Dendritic cell treated with granulocyte-macrophage colony-stimulating factor and Interleukin-4, amounts not matched to agents 40 ng/mL and 50 ng/mL, for 4 days (primary cell): Measurements from ENCODE around the gene CCDC85A.

ENCODE experiments used
- H3K27ac Mint-ChIP-seq: one replicate; pipeline ENCODE4 v1.8.0; 2022; ENCODE audit warnings: mild to moderate bottlenecking, mixed read lengths
- H3K27me3 Mint-ChIP-seq: one replicate; pipeline ENCODE4 v1.8.0; 2022; ENCODE audit warnings: mild to moderate bottlenecking, mixed read lengths
- H3K36me3 Mint-ChIP-seq: one replicate; pipeline ENCODE4 v1.8.0; 2022; ENCODE audit warnings: low read depth, mixed read lengths
- H3K4me1 Mint-ChIP-seq: one replicate; pipeline ENCODE4 v1.8.0; 2022; ENCODE audit warnings: low read depth, mixed read lengths
- H3K4me3 Mint-ChIP-seq: one replicate; pipeline ENCODE4 v1.8.0; 2022; ENCODE audit warnings: mild to moderate bottlenecking, moderate library complexity, mixed read lengths
- H3K9me3 Mint-ChIP-seq: one replicate; pipeline ENCODE4 v1.8.0; 2022; ENCODE audit warnings: mixed read lengths
- intact Hi-C: fragments of 100-400 bp; cut with micrococcal nuclease; formaldehyde crosslinking; loops from one replicate; pipeline ENCODE4 v1.15.0; 2022

The CCDC85A gene

GRCh38 chr2:56271275-56271674, 87.5 kb downstream of the CCDC85A start:
- H3K4me1 Mint-ChIP-seq: no peaks in the 10 kb centered on the region
- intact Hi-C loops: no loop called here
- no peaks in the 10 kb centered on the region for H3K9me3 Mint-ChIP-seq
- no peaks in the 10 kb centered on the region for H3K36me3 Mint-ChIP-seq
- H3K27me3 Mint-ChIP-seq: no peaks in the 10 kb centered on the region
- no peak overlapping the region for H3K4me3 Mint-ChIP-seq
- no peak overlapping the region for H3K27ac Mint-ChIP-seq

- no peaks in the 10 kb centered on the region for H3K27me3 Mint-ChIP-seq
- H3K4me1 Mint-ChIP-seq: no peaks in the 10 kb centered on the region
- H3K27ac Mint-ChIP-seq: no peak overlapping the region
- H3K36me3 Mint-ChIP-seq: no peaks in the 10 kb centered on the region
- intact Hi-C loops: no loop called here
- peaks cover 18% of the 10 kb centered on the region for H3K9me3 Mint-ChIP-seq
- no peak overlapping the region for H3K4me3 Mint-ChIP-seq
These were observed 101.4 kb downstream of the CCDC85A start for GRCh38 chr2:56285224-56285623.

GRCh38 chr2:56286936-56287335, 103.1 kb downstream of the CCDC85A start:
- H3K9me3 Mint-ChIP-seq: peaks cover 27% of the 10 kb centered on the region
- intact Hi-C loops: no loop called here
- H3K36me3 Mint-ChIP-seq: no peaks in the 10 kb centered on the region

GRCh38 chr2:56287508-56287907, 103.7 kb downstream of the CCDC85A start:
- H3K27ac Mint-ChIP-seq: no peak overlapping the region
- no peaks in the 10 kb centered on the region for H3K27me3 Mint-ChIP-seq
- intact Hi-C loops: no loop called here
- no peaks in the 10 kb centered on the region for H3K36me3 Mint-ChIP-seq
- H3K9me3 Mint-ChIP-seq: peaks cover 29% of the 10 kb centered on the region
- no peaks in the 10 kb centered on the region for H3K4me1 Mint-ChIP-seq
- no peak overlapping the region for H3K4me3 Mint-ChIP-seq

More at GRCh38 chr2:56286936-56287335, 103.1 kb downstream of the CCDC85A start:
- no peak overlapping the region for H3K4me3 Mint-ChIP-seq
- H3K27me3 Mint-ChIP-seq: no peaks in the 10 kb centered on the region
- H3K27ac Mint-ChIP-seq: no peak overlapping the region
- no peaks in the 10 kb centered on the region for H3K4me1 Mint-ChIP-seq

- Mint-ChIP-seq H3K4me3 (no peak overlapping the region), H3K4me1 (no peaks in the 10 kb centered on the region), H3K9me3 (peaks cover 29% of the 10 kb centered on the region), H3K27me3 (no peaks in the 10 kb centered on the region), H3K27ac (no peak overlapping the region), H3K36me3 (no peaks in the 10 kb centered on the region)
- intact Hi-C loops: no loop called here
These were observed 104.2 kb downstream of the CCDC85A start for GRCh38 chr2:56287974-56288373.

GRCh38 chr2:56288838-56289580, 105.2 kb downstream of the CCDC85A start:
- intact Hi-C loops: no loop called here
- Mint-ChIP-seq H3K4me3 (no peak overlapping the region), H3K9me3 (peaks cover 29% of the 10 kb centered on the region), H3K4me1 (no peaks in the 10 kb centered on the region), H3K27ac (no peak overlapping the region), H3K36me3 (no peaks in the 10 kb centered on the region), H3K27me3 (no peaks in the 10 kb centered on the region)

- Mint-ChIP-seq H3K9me3 (peaks cover 29% of the 10 kb centered on the region), H3K4me3 (no peak overlapping the region), H3K36me3 (no peaks in the 10 kb centered on the region), H3K27me3 (no peaks in the 10 kb centered on the region), H3K4me1 (no peaks in the 10 kb centered on the region), H3K27ac (no peak overlapping the region)
- intact Hi-C loops: no loop called here
These were observed 107.9 kb downstream of the CCDC85A start for GRCh38 chr2:56291711-56292110.

- Mint-ChIP-seq H3K36me3 (no peaks in the 10 kb centered on the region), H3K4me1 (no peaks in the 10 kb centered on the region), H3K27ac (no peak overlapping the region), H3K9me3 (peaks cover 16% of the 10 kb centered on the region), H3K27me3 (no peaks in the 10 kb centered on the region), H3K4me3 (no peak overlapping the region)
- intact Hi-C loops: no loop called here
These were observed 109.2 kb downstream of the CCDC85A start for GRCh38 chr2:56292951-56293350.

GRCh38 chr2:56295666-56296065, 111.9 kb downstream of the CCDC85A start:
- H3K27me3 Mint-ChIP-seq: no peaks in the 10 kb centered on the region

GRCh38 chr2:56297671-56298070, 113.9 kb downstream of the CCDC85A start:
- H3K4me1 Mint-ChIP-seq: no peaks in the 10 kb centered on the region
- no peak overlapping the region for H3K4me3 Mint-ChIP-seq
- H3K27ac Mint-ChIP-seq: no peak overlapping the region
- H3K9me3 Mint-ChIP-seq: no peaks in the 10 kb centered on the region
- H3K36me3 Mint-ChIP-seq: no peaks in the 10 kb centered on the region
- no peaks in the 10 kb centered on the region for H3K27me3 Mint-ChIP-seq
- intact Hi-C loops: no loop called here

More at GRCh38 chr2:56295666-56296065, 111.9 kb downstream of the CCDC85A start:
- H3K36me3 Mint-ChIP-seq: no peaks in the 10 kb centered on the region
- intact Hi-C loops: no loop called here
- H3K9me3 Mint-ChIP-seq: peaks cover 10% of the 10 kb centered on the region
- no peak overlapping the region for H3K27ac Mint-ChIP-seq
- H3K4me3 Mint-ChIP-seq: no peak overlapping the region
- H3K4me1 Mint-ChIP-seq: no peaks in the 10 kb centered on the region

- H3K9me3 Mint-ChIP-seq: no peaks in the 10 kb centered on the region
- no peaks in the 10 kb centered on the region for H3K27me3 Mint-ChIP-seq
- H3K36me3 Mint-ChIP-seq: no peaks in the 10 kb centered on the region
- intact Hi-C loops: no loop called here
- H3K4me3 Mint-ChIP-seq: no peak overlapping the region
- H3K27ac Mint-ChIP-seq: no peak overlapping the region
- H3K4me1 Mint-ChIP-seq: no peaks in the 10 kb centered on the region
These were observed 115.4 kb downstream of the CCDC85A start for GRCh38 chr2:56299171-56299691.

GRCh38 chr2:56309626-56310170, 125.9 kb downstream of the CCDC85A start:
- H3K27me3 Mint-ChIP-seq: no peaks in the 10 kb centered on the region
- no peaks in the 10 kb centered on the region for H3K9me3 Mint-ChIP-seq
- no peak overlapping the region for H3K4me3 Mint-ChIP-seq
- H3K4me1 Mint-ChIP-seq: no peaks in the 10 kb centered on the region
- no peak overlapping the region for H3K27ac Mint-ChIP-seq
- H3K36me3 Mint-ChIP-seq: no peaks in the 10 kb centered on the region
- intact Hi-C loops: no loop called here

GRCh38 chr2:56313500-56313921, 129.7 kb downstream of the CCDC85A start:
- Mint-ChIP-seq H3K27me3 (no peaks in the 10 kb centered on the region), H3K4me1 (no peaks in the 10 kb centered on the region), H3K27ac (no peak overlapping the region), H3K4me3 (no peak overlapping the region), H3K36me3 (no peaks in the 10 kb centered on the region), H3K9me3 (peaks cover under 1% of the 10 kb centered on the region)
- intact Hi-C loops: no loop called here

- H3K9me3 Mint-ChIP-seq: peaks cover 8% of the 10 kb centered on the region
- H3K27ac Mint-ChIP-seq: no peak overlapping the region
- H3K27me3 Mint-ChIP-seq: no peaks in the 10 kb centered on the region
- intact Hi-C loops: no loop called here
- H3K36me3 Mint-ChIP-seq: no peaks in the 10 kb centered on the region
- no peaks in the 10 kb centered on the region for H3K4me1 Mint-ChIP-seq
- H3K4me3 Mint-ChIP-seq: no peak overlapping the region
These were observed 130.6 kb downstream of the CCDC85A start for GRCh38 chr2:56314371-56314770.
